Ovary (tissue), 3 donors: ENCODE results near the gene DLX6.

Source experiments
- EP300 ChIP-seq: sonication (generic); formaldehyde crosslinking; IDR thresholded peaks from one replicate; pipeline ENCODE4 v1.6.1; 2017; ENCODE audit warnings: antibody characterized with exemption
- POLR2A ChIP-seq: fragments of 450-650 bp; IDR thresholded peaks from one replicate; pipeline ENCODE4 v1.6.1; 2017; ENCODE audit warnings: antibody characterized with exemption, mild to moderate bottlenecking, moderate library complexity
- TF ChIP-seq, protein P1 (sequence below), 3 donors: fragments of 450-650 bp in 2 of 3; fragments of 200-600 bp in 1 of 3; IDR thresholded peaks; one replicate each; pipeline versions ENCODE4 v1.5.1 to v1.8.0; 2016 to 2022; ENCODE audit warnings: antibody characterized with exemption in 3 of 3, mild to moderate bottlenecking in 1 of 3
- donor health status: DM: no; HTN: no; CAD: no.

DNA sequence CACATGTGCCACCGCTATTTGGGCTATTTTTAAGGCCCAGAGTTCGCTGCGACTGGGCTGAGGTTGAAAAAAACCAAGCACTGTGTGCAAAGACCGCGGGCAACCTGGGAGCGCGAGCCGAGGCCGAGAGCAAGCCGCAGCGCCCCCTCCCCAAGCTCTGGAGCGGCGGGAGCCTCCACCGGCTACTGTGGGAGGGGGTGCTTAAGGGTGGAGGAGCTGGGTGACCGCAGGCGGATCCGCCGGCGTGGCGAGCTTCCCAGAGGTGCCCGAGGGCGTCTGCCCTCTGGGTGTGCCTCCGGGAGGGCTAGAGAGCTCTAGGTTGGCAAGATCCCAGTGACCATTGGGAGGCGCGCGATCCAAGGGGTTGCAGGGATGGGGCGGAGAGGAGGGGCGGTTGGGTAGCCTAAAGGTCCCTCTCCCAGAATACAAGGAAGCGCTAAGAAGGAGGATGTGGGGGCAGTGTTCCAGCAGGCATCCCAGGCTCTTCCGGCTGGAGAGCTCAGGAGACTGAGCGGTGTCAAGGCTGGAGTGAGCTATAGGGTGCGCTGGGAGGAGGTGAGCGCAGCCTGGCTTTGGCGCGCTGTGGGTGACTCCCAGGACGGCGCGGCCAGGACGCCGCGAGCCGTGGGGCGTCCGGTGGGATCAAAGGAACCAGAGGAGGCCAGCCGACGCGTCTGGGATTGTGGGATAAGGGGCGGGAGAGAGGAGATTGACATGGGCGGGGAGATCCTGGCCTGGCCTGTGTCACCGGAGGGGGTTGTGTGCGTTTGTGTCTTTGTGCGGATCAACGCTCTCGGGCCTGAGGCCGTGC lies 11.2 kb downstream of the DLX6 start:
- TF ChIP-seq, protein P1, sequence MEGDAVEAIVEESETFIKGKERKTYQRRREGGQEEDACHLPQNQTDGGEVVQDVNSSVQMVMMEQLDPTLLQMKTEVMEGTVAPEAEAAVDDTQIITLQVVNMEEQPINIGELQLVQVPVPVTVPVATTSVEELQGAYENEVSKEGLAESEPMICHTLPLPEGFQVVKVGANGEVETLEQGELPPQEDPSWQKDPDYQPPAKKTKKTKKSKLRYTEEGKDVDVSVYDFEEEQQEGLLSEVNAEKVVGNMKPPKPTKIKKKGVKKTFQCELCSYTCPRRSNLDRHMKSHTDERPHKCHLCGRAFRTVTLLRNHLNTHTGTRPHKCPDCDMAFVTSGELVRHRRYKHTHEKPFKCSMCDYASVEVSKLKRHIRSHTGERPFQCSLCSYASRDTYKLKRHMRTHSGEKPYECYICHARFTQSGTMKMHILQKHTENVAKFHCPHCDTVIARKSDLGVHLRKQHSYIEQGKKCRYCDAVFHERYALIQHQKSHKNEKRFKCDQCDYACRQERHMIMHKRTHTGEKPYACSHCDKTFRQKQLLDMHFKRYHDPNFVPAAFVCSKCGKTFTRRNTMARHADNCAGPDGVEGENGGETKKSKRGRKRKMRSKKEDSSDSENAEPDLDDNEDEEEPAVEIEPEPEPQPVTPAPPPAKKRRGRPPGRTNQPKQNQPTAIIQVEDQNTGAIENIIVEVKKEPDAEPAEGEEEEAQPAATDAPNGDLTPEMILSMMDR (IDR thresholded peaks at IDR 0.05), result no peak
- TF ChIP-seq POLR2A (no peak), EP300 (no peak)
